GM19023 (cell line): ENCODE data around the gene ERP44.
"Not testable (repeated sequence)": the region's sequence is repeated elsewhere in the genome, so short reads cannot be mapped to it uniquely, and the experiment has no call there.

Experiments used
- ATAC-seq: cut with Tn5 transposase; IDR thresholded peaks from one replicate; pipeline ENCODE4 v1.9.1; 2021; ENCODE audit warnings: mild to moderate bottlenecking, moderate library complexity; ENCODE audit not compliant: unreplicated experiment

Gene ERP44

GRCh38 chr9:100019541-100019940, 79.3 kb downstream of the ERP44 start:
- ATAC-seq, result no peak

GRCh38 chr9:100014846-100015245, 84.0 kb downstream of the ERP44 start:
- no peak for ATAC-seq

GRCh38 chr9:100013573-100013972, 85.2 kb downstream of the ERP44 start:
- no peak for ATAC-seq

DNA sequence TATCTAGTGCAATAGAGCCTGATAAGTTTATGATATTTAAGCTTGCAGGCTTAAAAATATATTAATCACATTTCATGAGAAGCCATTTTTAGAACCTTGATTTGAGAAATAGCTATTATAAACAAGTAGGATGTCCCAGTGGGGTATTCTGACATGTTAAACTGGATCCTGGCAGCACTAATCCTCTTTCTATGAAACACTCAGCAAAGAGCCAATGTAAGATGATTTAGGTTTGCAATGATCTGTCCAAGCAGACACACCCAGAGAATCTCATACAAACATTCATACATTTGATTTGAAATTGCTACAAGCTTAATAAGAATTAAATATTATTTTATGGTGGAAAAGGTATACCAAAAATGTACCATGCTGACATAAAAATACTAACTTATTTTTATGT, 86.5 kb downstream of the ERP44 start:
- ATAC-seq, result no peak

DNA sequence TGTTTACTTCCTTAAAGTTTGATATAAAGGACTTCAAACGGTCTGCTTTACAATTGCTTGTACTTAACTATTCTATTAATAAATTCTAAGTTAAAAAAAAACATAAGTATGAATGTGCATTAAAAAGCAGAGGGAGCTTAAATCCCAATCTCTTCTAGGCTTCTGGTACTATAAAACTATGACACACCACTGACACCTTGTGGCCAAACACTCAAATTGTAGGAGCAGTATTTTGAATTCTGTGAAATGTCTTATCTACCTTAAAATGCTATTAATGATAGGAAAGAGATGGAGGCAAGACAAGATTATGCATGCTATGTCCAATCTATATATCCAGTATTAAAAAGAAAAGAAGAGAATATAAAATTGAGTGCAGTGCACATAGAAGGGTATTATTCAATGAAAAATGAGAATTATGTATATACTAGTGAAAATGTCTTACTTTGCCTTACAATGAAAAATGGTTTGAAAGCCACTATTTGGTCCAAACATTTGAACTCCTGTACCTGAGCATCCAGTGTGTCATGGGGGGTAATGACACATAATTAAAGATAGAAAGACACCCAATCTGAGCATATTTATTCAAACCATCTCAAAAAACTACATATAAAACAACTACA, 87.6 kb downstream of the ERP44 start:
- no peak for ATAC-seq

DNA sequence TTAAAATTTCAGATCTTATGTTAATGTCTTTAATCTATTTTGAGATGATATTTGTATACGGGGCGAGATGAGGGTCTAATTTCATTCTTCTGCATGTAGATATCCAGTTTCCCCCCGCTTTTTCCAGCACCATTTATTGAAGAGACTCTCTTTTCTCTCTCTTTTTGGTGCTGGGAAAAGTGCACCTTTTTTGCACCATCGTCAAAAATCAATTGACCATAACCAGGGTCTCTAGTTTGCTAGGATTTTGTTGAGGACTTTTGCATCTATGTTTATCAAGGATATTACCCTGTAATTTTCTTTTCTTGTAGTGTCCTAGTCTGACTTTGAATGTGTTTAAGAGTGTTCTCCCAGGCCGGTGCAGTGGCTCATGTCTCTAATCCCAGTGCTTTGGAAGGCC, 99.0 kb downstream of the ERP44 start:
- ATAC-seq, result no peak

DNA sequence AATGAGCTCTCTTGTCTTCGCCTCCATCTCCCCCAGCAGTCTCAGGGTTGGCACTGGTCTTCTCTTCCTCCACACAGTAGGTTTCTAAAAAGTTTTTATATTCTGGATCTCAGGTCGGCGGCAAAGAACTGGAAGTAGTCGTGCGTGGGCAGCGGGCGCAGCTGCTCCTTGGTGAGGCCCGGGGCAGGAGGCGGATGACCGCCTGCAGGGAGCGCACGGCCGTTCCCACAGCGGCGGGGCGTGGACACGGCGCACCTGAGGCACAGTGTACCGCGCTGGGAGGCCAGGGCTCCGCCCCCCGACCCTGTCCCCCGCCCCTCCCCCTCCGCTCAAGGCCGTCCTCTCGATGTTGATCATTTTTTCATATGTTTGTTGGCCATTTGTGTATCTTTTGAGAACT, 99.9 kb downstream of the ERP44 start:
- no peak for ATAC-seq

- ATAC-seq, result no peak
Observed at GRCh38 chr9:99998266-99998665, 100.5 kb downstream of the ERP44 start.

DNA sequence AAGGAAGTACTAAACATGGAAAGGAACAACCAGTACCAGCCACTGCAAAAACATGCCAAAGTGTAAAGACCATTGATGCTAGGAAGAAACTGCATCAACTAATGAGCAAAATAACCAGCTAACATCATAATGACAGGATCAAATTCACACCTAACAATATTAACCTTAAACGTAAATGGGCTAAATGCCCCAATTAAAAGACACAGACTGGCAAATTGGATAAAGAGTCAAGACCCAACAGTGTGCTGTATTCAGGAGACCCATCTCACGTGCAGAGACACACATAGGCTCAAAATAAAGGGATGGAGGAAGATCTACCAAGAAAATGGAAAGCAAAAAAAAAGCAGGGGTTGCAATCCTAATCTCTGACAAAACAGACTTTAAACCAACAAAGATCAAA, 108.3 kb downstream of the ERP44 start:
- not testable (repeated sequence) for ATAC-seq

DNA sequence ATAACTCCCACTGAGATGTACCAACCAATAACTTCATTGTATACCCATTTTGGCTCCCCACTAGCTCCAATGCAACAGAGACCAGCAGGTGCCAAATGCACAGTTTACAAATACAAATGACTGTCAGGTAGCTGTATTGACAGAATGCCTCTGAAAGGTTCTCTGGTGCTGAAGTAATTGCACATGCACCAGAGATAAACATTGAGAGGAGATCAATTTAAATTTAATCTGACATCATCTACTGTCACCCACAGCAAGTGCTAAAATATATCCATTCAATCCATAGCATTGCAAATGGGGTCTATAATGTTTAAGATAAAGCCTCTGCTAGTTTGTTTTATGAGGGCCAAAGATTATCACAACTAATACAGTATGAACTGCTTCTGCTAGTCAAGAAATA, 112.2 kb downstream of the ERP44 start:
- no peak for ATAC-seq

GRCh38 chr9:99980598-99980997, 118.2 kb downstream of the ERP44 start:
- no peak for ATAC-seq

DNA sequence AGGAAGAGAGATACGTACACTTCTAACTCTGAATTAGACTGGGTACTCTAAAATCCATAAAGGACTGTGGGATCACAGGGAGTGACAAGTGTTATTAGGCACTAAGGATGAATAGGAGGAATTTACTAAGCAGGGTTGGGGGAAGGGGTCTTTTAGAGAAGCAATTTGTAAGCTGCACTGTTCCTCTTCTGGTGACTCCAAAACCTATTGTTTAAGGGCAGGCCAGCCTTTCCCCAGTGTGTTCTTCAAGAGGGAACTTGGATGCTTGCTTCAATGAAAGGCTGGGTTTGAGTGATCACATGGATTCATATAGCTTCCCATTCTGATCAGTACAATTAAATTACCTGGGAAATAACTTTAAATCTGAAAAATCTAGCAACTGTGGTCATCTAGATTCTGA, 120.6 kb downstream of the ERP44 start:
- no peak for ATAC-seq

DNA sequence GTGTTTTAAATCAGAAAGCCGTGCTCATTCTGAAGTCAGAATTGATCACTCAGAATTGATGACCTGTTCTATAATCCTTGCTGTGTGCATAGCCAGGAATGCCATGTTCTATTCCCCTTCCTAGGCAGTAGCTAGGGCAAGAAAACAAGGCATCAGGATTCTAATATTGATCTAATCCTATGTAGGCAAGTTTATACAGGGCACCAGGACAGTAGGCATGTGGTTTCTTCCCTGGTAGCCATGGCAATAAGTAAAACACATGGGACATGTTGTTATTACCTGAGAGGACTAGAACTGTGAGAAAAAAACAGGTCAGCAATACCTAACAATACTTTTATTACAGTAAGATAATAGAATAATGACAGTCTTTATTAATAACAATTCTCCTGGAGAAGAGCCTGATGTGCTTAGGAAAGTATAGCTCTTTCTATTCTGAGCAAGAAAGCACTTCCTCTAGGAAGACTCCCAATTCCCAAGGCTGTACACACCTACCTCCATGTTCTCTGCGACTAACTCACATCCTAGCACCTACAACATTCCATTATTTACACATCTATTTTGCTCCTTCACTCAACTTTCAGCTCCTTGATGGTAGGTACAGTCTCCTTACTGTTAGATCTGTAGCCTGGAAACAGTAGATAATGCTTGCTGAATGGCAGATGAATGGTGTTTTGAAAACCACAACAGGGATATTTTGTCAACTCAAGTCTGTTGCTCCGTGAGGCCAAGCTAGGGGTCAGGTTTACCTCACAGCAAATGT, 121.6 kb downstream of the ERP44 start:
- no peak for ATAC-seq

DNA sequence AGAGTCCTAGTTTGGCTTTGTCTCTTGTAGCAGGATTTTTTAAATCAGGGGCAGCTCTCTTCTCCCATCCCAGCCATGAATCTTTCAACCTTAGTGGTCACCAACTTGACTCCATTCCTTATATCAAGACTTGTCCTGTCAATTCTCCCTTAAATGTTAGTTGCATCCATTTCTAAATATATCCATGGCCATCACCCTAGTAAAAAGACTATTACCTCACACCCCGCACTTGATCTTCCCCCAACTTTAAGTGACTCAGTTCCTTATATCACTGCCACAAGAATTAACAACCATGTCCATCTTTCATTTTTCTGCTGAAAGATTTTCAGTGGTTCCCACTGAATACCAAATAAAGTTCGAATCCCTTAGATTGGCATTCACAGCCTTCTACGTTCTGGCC, 125.3 kb downstream of the ERP44 start:
- no peak for ATAC-seq

- no peak for ATAC-seq
Observed at GRCh38 chr9:99971410-99971809, 127.4 kb downstream of the ERP44 start.

- no peak for ATAC-seq
Observed at GRCh38 chr9:99970481-99970880, 128.3 kb downstream of the ERP44 start.

DNA sequence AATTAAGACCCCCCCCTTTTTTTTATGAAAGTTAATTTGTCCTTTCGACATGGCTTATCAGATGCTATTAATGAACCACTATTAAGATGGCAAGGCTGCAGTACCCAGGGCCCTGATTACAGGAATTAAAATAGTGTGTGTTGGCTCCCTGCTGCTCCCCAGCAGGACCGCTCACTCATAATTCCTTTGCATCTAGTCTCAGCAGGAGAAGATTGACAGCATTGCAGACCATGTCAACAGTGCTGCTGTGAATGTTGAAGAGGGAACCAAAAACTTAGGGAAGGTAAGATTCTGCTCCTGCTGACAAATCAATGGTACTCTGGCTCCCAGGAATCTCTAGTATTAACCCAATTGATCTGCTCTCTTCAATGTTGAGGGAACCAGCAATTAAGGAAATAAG, 131.3 kb downstream of the ERP44 start:
- ATAC-seq, result no peak

- no peak for ATAC-seq
Observed at GRCh38 chr9:99966716-99967115, 132.1 kb downstream of the ERP44 start.

- no peak for ATAC-seq
Observed at GRCh38 chr9:99966001-99966400, 132.8 kb downstream of the ERP44 start.

DNA sequence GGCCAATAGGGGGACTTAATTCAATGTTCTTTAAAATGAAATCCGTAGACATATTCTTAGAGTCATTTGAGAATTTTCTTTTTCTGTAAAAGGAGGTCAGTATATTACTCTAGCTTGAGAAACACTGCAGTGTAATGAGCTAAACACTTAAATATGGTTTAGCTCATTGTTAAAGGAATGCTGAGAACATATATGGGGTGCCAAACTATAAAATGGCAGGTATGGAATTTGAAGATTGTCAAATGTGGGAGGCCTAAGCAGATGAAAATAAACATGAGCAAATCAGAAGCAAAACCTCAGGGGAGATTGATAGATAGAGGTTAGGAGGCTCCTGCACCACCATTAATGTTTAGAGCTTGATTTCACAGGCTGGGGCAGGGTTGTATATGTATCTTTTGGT, 134.5 kb downstream of the ERP44 start:
- ATAC-seq, result no peak

- ATAC-seq, result no peak
Observed at GRCh38 chr9:99962680-99963261, 136.0 kb downstream of the ERP44 start.

GRCh38 chr9:99955606-99956005, 143.2 kb downstream of the ERP44 start:
- ATAC-seq, result no peak
